Ovary (tissue), 9 donors: ENCODE data around the gene PPM1B. TPM values are rescaled to one million over a fixed set of nuclear protein-coding genes. Genes with fewer than 3 reads are reported as not detected.
"Not testable (repeated sequence)": the region's sequence is repeated elsewhere in the genome, so short reads cannot be mapped to it uniquely, and the experiment has no call there.

Source experiments
- DNase-seq, 5 donors: peaks; one replicate each; pipeline ENCODE4 v3.0.0-alpha.2; 2019 to 2020
- H3K27ac ChIP-seq, 2 donors: fragments of 200-600 bp; one replicate each; pipeline versions ENCODE4 v1.5.1 to v1.8.0; 2019 to 2022
- H3K27me3 ChIP-seq: fragments of 200-600 bp; one replicate; pipeline ENCODE4 v1.8.0; 2022
- H3K36me3 ChIP-seq: fragments of 200-600 bp; sonication (generic); one replicate; pipeline ENCODE4 v1.5.1; 2019
- H3K4me1 ChIP-seq: one replicate; pipeline ENCODE4 v1.8.1; 2013; ENCODE audit warnings: mild to moderate bottlenecking, moderate library complexity; ENCODE audit not compliant: insufficient read depth
- H3K4me3 ChIP-seq: fragments of 200-600 bp; sonication (generic); one replicate; pipeline ENCODE4 v1.5.1; 2017
- H3K9me3 ChIP-seq, 2 donors: fragments of 200-600 bp in 1 of 2; sonication (generic) in 1 of 2; one replicate each; pipeline versions ENCODE4 v1.5.1 to v1.8.1; 2013 to 2019; ENCODE audit warnings: mild to moderate bottlenecking in 1 of 2, moderate library complexity in 1 of 2
- EP300 ChIP-seq: sonication (generic); formaldehyde crosslinking; IDR thresholded peaks from one replicate; pipeline ENCODE4 v1.6.1; 2017; ENCODE audit warnings: antibody characterized with exemption
- POLR2A ChIP-seq: fragments of 450-650 bp; IDR thresholded peaks from one replicate; pipeline ENCODE4 v1.6.1; 2017; ENCODE audit warnings: antibody characterized with exemption, mild to moderate bottlenecking, moderate library complexity
- WGBS, 3 donors: extraction: QIAGEN DNeasy Blood & Tissue Kit in 1 of 3; methylation state at CpG; one replicate each; pipeline versions ENCODE4 v1.1.5 to v1.1.7; 2013 to 2017; 5-methylcytosine and 5-hydroxymethylcytosine counted together
- intact Hi-C, 4 donors: fragments of 100-400 bp; cut with DNase I; formaldehyde crosslinking; loops; one replicate each; pipeline versions ENCODE4 v1.11.0 to v1.15.1; 2022 to 2023
- polyA plus RNA-seq, 2 donors: library from polyadenylated mRNA; stranded (reverse); fragments of 200-250 nt in 1 of 2; fragments of 350-450 nt in 1 of 2; fragmentation: Illumina TruSeq in 1 of 2; extraction: RNeasy Lipid Tissue Mini Kit (QIAGEN cat#74804) in 1 of 2; gene quantifications; one replicate each; pipeline ENCODE4 v1.2.3, GENCODE V29; 2013 to 2014
- total RNA-seq, 7 donors: library from RNA; depleted of rRNA in 2 of 7; stranded (reverse); fragments of >200 nt in 2 of 7; fragmentation: NEBNext Ultra II Directional in 3 of 7; extraction: Animal tissue kit (Norgen Biotek cat#: 25700) in 3 of 7; gene quantifications; one replicate each; pipeline versions ENCODE4 v1.1.0 to v1.2.4, GENCODE V29; 2016 to 2023
- TF ChIP-seq, protein P1 (sequence below), 3 donors: fragments of 450-650 bp in 2 of 3; fragments of 200-600 bp in 1 of 3; IDR thresholded peaks; one replicate each; pipeline versions ENCODE4 v1.5.1 to v1.8.0; 2016 to 2022; ENCODE audit warnings: antibody characterized with exemption in 3 of 3, mild to moderate bottlenecking in 1 of 3
- donor health status: DM: no; HTN: no; CAD: no; lungs with moderate emphysema.
- donor health status: DM: no; HTN: no; CAD: no.
- donor health status: Bipolar disorder and iron deficiency.
- donor health status: DM: yes; HTN: yes; CAD: no.
- donor health status: DM: no; HTN: no; CAD: no.
- donor health status: DM: yes; HTN: yes; CAD: no.

The PPM1B gene
- total and polyA plus RNA-seq, 9 donors: 27.6 to 43.4 (median 35.7) TPM

- no peak overlapping the region for H3K27ac ChIP-seq
- intact Hi-C loops: no loop called here
- H3K36me3 ChIP-seq: no peaks in the 10 kb centered on the region
- no peaks in the 10 kb centered on the region for H3K27me3 ChIP-seq
- no peaks in the 10 kb centered on the region for H3K9me3 ChIP-seq
- TF ChIP-seq EP300 (no peak), POLR2A (no peak)
- TF ChIP-seq, protein P1, sequence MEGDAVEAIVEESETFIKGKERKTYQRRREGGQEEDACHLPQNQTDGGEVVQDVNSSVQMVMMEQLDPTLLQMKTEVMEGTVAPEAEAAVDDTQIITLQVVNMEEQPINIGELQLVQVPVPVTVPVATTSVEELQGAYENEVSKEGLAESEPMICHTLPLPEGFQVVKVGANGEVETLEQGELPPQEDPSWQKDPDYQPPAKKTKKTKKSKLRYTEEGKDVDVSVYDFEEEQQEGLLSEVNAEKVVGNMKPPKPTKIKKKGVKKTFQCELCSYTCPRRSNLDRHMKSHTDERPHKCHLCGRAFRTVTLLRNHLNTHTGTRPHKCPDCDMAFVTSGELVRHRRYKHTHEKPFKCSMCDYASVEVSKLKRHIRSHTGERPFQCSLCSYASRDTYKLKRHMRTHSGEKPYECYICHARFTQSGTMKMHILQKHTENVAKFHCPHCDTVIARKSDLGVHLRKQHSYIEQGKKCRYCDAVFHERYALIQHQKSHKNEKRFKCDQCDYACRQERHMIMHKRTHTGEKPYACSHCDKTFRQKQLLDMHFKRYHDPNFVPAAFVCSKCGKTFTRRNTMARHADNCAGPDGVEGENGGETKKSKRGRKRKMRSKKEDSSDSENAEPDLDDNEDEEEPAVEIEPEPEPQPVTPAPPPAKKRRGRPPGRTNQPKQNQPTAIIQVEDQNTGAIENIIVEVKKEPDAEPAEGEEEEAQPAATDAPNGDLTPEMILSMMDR (IDR thresholded peaks at IDR 0.05): no peak
- WGBS, 3 donors: 88 to 90% (median 90%) methylated on average over 3 of the region's 3 CpGs
- no peak overlapping the region for H3K4me3 ChIP-seq
- no peaks in the 10 kb centered on the region for H3K4me1 ChIP-seq
- no peak for DNase-seq
These were observed 78.2 kb downstream of the PPM1B start for GRCh38 chr2:44246840-44247369.

DNA sequence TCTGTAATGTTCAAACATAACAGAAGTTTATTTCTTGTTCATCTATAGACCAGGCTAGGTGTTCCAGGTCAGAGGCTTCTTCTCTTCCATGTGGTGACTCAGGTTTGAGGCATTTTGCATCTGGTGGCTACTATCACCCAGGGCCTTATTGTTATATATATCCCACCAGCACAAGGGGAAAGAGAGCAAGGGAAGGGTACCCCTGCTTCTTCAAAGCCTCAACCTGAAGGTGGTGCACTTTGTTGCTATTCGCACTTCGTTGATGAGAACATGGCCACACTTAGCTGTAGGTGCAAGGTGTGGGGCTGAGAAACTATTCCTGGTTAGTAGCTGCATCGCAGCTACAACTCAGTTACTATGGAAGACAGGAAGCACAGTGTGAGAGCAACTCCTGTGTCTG lies 79.2 kb downstream of the PPM1B start:
- Histone ChIP-seq H3K36me3 (no peaks in the 10 kb centered on the region), H3K9me3 (no peaks in the 10 kb centered on the region), H3K4me3 (no peak overlapping the region), H3K27ac (no peak overlapping the region), H3K4me1 (no peaks in the 10 kb centered on the region), H3K27me3 (no peaks in the 10 kb centered on the region)
- 67 to 82% (median 81%) methylated on average over 3 of the region's 3 CpGs for WGBS, 3 donors
- DNase-seq: no peak
- TF ChIP-seq, protein P1 (IDR thresholded peaks at IDR 0.05): no peak
- TF ChIP-seq EP300: no peak
- no peak for TF ChIP-seq POLR2A
- intact Hi-C loops: no loop called here

DNA sequence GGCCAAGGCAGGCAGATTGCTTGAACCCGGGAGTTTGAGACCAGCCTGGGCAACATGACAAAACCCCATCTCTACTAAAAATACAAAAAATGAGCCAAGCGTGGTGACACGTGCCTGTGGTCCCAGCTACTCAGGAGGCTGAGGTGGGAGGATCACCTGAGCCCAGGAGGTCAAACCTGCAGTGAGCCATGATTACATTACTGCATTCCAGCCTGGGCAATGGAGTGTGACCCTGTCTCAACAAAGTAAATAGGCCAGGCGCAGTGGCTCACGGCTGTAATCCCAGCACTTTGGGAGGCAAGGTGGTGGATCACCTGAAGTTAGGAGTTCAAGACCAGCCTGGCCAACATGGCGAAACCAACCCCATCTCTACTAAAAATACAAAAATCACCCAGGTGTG lies 80.6 kb downstream of the PPM1B start:
- H3K36me3 ChIP-seq, H3K4me3 ChIP-seq, DNase-seq, H3K27me3 ChIP-seq, H3K4me1 ChIP-seq, intact Hi-C loops, H3K9me3 ChIP-seq, H3K27ac ChIP-seq: not testable (repeated sequence)
- WGBS, 3 donors: 87 to 91% (median 90%) methylated on average over 6 of the region's 6 CpGs

DNA sequence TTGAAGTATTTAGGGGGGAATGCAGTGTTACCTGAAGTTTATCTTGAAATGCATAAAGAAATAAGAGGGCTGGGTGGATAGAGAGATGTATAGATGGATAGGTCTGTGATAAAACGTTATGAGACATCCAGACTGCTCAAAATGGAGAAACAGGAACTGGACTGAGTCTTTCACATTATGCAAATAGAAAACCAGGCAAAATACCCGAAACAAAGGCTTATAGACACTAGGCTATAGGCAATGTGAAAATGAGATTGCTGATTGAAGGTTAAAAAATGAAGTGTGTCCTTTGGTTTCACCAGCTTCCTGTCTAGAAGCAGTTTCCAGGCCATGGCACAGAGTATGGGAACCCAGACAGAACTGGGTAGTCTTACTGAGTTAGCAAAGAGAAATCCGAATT lies 81.7 kb downstream of the PPM1B start:
- DNase-seq: no peak
- Histone ChIP-seq H3K4me3 (no peak overlapping the region), H3K27ac (no peak overlapping the region), H3K9me3 (no peaks in the 10 kb centered on the region), H3K4me1 (no peaks in the 10 kb centered on the region), H3K36me3 (no peaks in the 10 kb centered on the region), H3K27me3 (no peaks in the 10 kb centered on the region)
- WGBS, 3 donors: 67 to 84% (median 74%) methylated on average over 3 of the region's 3 CpGs
- intact Hi-C loops: no loop called here
- TF ChIP-seq EP300 (no peak), POLR2A (no peak)
- TF ChIP-seq, protein P1 (IDR thresholded peaks at IDR 0.05): no peak

- TF ChIP-seq POLR2A (no peak), EP300 (no peak)
- TF ChIP-seq, protein P1 (IDR thresholded peaks at IDR 0.05): no peak
- Histone ChIP-seq H3K27me3 (no peaks in the 10 kb centered on the region), H3K36me3 (no peaks in the 10 kb centered on the region), H3K4me1 (no peaks in the 10 kb centered on the region), H3K9me3 (no peaks in the 10 kb centered on the region), H3K27ac (no peak overlapping the region), H3K4me3 (no peak overlapping the region)
- DNase-seq: no peak
- intact Hi-C loops: no loop called here
- 86 to 98% (median 93%) methylated on average over 2 of the region's 2 CpGs for WGBS, 3 donors
These were observed 85.3 kb downstream of the PPM1B start for GRCh38 chr2:44254023-44254422.

- H3K9me3 ChIP-seq, H3K27me3 ChIP-seq, H3K4me3 ChIP-seq, H3K4me1 ChIP-seq, H3K27ac ChIP-seq, DNase-seq, H3K36me3 ChIP-seq, intact Hi-C loops: not testable (repeated sequence)
- WGBS, 3 donors: 83 to 90% (median 87%) methylated on average over 3 of the region's 3 CpGs
These were observed 87.0 kb downstream of the PPM1B start for GRCh38 chr2:44255704-44256103.

- DNase-seq, H3K36me3 ChIP-seq, H3K4me1 ChIP-seq, H3K9me3 ChIP-seq, H3K27ac ChIP-seq, intact Hi-C loops, H3K27me3 ChIP-seq, H3K4me3 ChIP-seq: not testable (repeated sequence)
- 79 to 96% (median 89%) methylated on average over 1 of the region's 1 CpG for WGBS, 3 donors
These were observed 89.1 kb downstream of the PPM1B start for GRCh38 chr2:44257802-44258201.
